GM12891 (cell line): Measurements from ENCODE around the gene SETD4.

Experiments used
- POLR2A ChIP-seq: IDR thresholded peaks from 2 replicates; pipeline ENCODE4 v1.6.1; 2011; ENCODE audit warnings: low read depth, low read length, control low read depth
- SPI1 ChIP-seq: IDR thresholded peaks from 2 replicates; pipeline ENCODE4 v1.6.1; 2011; ENCODE audit warnings: low read depth, low read length, control low read depth
- TAF1 ChIP-seq: IDR thresholded peaks from 2 replicates; pipeline ENCODE4 v1.6.1; 2011; ENCODE audit warnings: low read depth, low read length, control low read depth

GRCh38 chr21:36068748-36069398 lies 8.5 kb upstream of the SETD4 start:
- TF ChIP-seq POLR2A: no peak
- TF ChIP-seq TAF1: no peak
- no peak for TF ChIP-seq SPI1
